Measurements from ENCODE around the gene PTPDC1.

DNA sequence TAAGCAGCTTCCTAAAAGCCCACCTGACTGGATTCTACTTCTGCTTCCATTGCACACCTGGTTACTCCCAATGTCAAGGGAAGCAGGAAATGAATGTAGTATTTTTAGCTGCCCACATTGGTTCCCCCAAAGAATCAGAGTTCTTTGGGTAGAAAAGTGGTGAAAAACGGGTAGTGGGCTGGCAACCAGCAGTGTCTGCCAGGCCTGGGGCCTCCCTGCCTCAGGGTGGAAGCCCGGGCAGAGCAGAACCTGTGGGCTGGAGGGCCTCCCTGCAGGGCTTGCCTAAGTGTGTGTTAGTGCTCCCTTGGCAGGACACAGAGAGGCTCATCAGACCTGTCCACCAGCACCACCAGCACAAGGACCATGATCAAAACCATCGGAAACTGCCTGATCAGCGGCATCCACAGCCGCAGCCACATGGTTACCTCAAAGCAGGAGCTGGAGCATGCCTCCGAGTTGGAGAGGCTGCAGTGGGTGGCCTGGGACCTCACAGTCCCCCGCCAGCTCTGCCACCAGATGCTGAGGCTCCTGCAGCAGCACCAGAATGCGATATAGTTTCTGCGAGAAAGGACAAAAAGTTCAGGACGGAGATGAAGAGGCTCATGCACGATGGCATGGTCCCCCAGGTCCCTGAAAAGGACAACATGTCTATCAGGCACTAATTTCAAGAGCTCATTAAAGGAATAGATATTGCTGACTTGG lies 72.2 kb downstream of the PTPDC1 start:
- TF ChIP-seq CTCF (IDR thresholded peaks at IDR 0.05), result no peak
- no peak for TF ChIP-seq POLR2A (IDR thresholded peaks at IDR 0.05)
